ENCODE measurements around the gene CHD6.

CHD6 gene

GRCh38 chr20:41524980-41525613 is 93.1 kb downstream of the CHD6 start:
- no peak overlapping the region for H3K4me3 ChIP-seq (ENCODE audit: low read depth, low read length)
- no peak overlapping the region for H3K9ac ChIP-seq (ENCODE audit: low read length)
- no peak overlapping the region for H3K27ac ChIP-seq (ENCODE audit: low read depth, low read length)

GRCh38 chr20:41523857-41524256 is 94.3 kb downstream of the CHD6 start:
- Histone ChIP-seq H3K9ac (ENCODE audit: low read length) (no peak overlapping the region), H3K4me1 (ENCODE audit: control insufficient read depth, insufficient read depth, low read length) (no peaks in the 10 kb centered on the region; the same call in 1 of the 2 replicates), H3K27ac (ENCODE audit: low read depth, low read length) (no peak overlapping the region), H3K4me3 (ENCODE audit: low read depth, low read length) (no peak overlapping the region), H3K36me3 (ENCODE audit: control insufficient read depth, insufficient read depth, low read length) (peaks cover 4% of the 10 kb centered on the region; the same call in 1 of the 2 replicates), H3K9me3 (ENCODE audit: control insufficient read depth, insufficient read depth, low read depth, low read length) (no peaks in the 10 kb centered on the region), H3K27me3 (ENCODE audit: control insufficient read depth, insufficient read depth, low read length) (no peaks in the 10 kb centered on the region)

More at GRCh38 chr20:41524980-41525613, 93.1 kb downstream of the CHD6 start:
- Histone ChIP-seq H3K4me1 (ENCODE audit: control insufficient read depth, insufficient read depth, low read length) (no peaks in the 10 kb centered on the region; the same call in 1 of the 2 replicates), H3K9me3 (ENCODE audit: control insufficient read depth, insufficient read depth, low read depth, low read length) (no peaks in the 10 kb centered on the region), H3K27me3 (ENCODE audit: control insufficient read depth, insufficient read depth, low read length) (no peaks in the 10 kb centered on the region), H3K36me3 (ENCODE audit: control insufficient read depth, insufficient read depth, low read length) (0 out of 2 replicates have a peak, but pooled peaks cover 4% of the 10 kb centered on the region)

GRCh38 chr20:41513829-41514228 is 104.3 kb downstream of the CHD6 start:
- H3K27me3 ChIP-seq (ENCODE audit: control insufficient read depth, insufficient read depth, low read length) = no peaks in the 10 kb centered on the region
- H3K9ac ChIP-seq (ENCODE audit: low read length) = no peak overlapping the region
- peaks cover 23% of the 10 kb centered on the region for H3K4me1 ChIP-seq (ENCODE audit: control insufficient read depth, insufficient read depth, low read length)
- H3K27ac ChIP-seq (ENCODE audit: low read depth, low read length) = no peak overlapping the region
- peaks cover 39% of the 10 kb centered on the region for H3K36me3 ChIP-seq (ENCODE audit: control insufficient read depth, insufficient read depth, low read length)
- H3K4me3 ChIP-seq (ENCODE audit: low read depth, low read length) = no peak overlapping the region
- no peaks in the 10 kb centered on the region for H3K9me3 ChIP-seq (ENCODE audit: control insufficient read depth, insufficient read depth, low read depth, low read length)

- no peaks in the 10 kb centered on the region for H3K27me3 ChIP-seq (ENCODE audit: control insufficient read depth, insufficient read depth, low read length)
- no peak overlapping the region for H3K4me3 ChIP-seq (ENCODE audit: low read depth, low read length)
- no peaks in the 10 kb centered on the region for H3K9me3 ChIP-seq (ENCODE audit: control insufficient read depth, insufficient read depth, low read depth, low read length)
- no peak overlapping the region for H3K27ac ChIP-seq (ENCODE audit: low read depth, low read length)
- peaks cover 23% of the 10 kb centered on the region for H3K4me1 ChIP-seq (ENCODE audit: control insufficient read depth, insufficient read depth, low read length)
- H3K9ac ChIP-seq (ENCODE audit: low read length) = no peak overlapping the region
- peaks cover 47% of the 10 kb centered on the region for H3K36me3 ChIP-seq (ENCODE audit: control insufficient read depth, insufficient read depth, low read length)
These were observed 105.6 kb downstream of the CHD6 start for GRCh38 chr20:41512624-41513023.

GRCh38 chr20:41510847-41511450 is 107.2 kb downstream of the CHD6 start:
- Histone ChIP-seq H3K27ac (ENCODE audit: low read depth, low read length) (no peak overlapping the region), H3K36me3 (ENCODE audit: control insufficient read depth, insufficient read depth, low read length) (peaks cover 49% of the 10 kb centered on the region), H3K9me3 (ENCODE audit: control insufficient read depth, insufficient read depth, low read depth, low read length) (no peaks in the 10 kb centered on the region), H3K9ac (ENCODE audit: low read length) (no peak overlapping the region), H3K27me3 (ENCODE audit: control insufficient read depth, insufficient read depth, low read length) (no peaks in the 10 kb centered on the region), H3K4me3 (ENCODE audit: low read depth, low read length) (no peak overlapping the region), H3K4me1 (ENCODE audit: control insufficient read depth, insufficient read depth, low read length) (peaks cover 20% of the 10 kb centered on the region)

- no peaks in the 10 kb centered on the region for H3K27me3 ChIP-seq (ENCODE audit: control insufficient read depth, insufficient read depth, low read length)
- H3K36me3 ChIP-seq (ENCODE audit: control insufficient read depth, insufficient read depth, low read length) = peaks cover 49% of the 10 kb centered on the region
- H3K4me3 ChIP-seq (ENCODE audit: low read depth, low read length) = no peak overlapping the region
- no peaks in the 10 kb centered on the region for H3K9me3 ChIP-seq (ENCODE audit: control insufficient read depth, insufficient read depth, low read depth, low read length)
- no peak overlapping the region for H3K9ac ChIP-seq (ENCODE audit: low read length)
- H3K27ac ChIP-seq (ENCODE audit: low read depth, low read length) = no peak overlapping the region
- peaks cover 20% of the 10 kb centered on the region for H3K4me1 ChIP-seq (ENCODE audit: control insufficient read depth, insufficient read depth, low read length)
These were observed 108.0 kb downstream of the CHD6 start for GRCh38 chr20:41510224-41510623.

GRCh38 chr20:41509316-41510200 is 108.6 kb downstream of the CHD6 start:
- H3K4me3 ChIP-seq (ENCODE audit: low read depth, low read length) = no peak overlapping the region
- H3K36me3 ChIP-seq (ENCODE audit: control insufficient read depth, insufficient read depth, low read length) = peaks cover 46% of the 10 kb centered on the region
- no peak overlapping the region for H3K27ac ChIP-seq (ENCODE audit: low read depth, low read length)
- H3K9me3 ChIP-seq (ENCODE audit: control insufficient read depth, insufficient read depth, low read depth, low read length) = 0 out of 2 replicates have a peak, but pooled peaks cover 2% of the 10 kb centered on the region
- H3K9ac ChIP-seq (ENCODE audit: low read length) = no peak overlapping the region
- H3K4me1 ChIP-seq (ENCODE audit: control insufficient read depth, insufficient read depth, low read length) = peaks cover 20% of the 10 kb centered on the region
- no peaks in the 10 kb centered on the region for H3K27me3 ChIP-seq (ENCODE audit: control insufficient read depth, insufficient read depth, low read length)

GRCh38 chr20:41508335-41508734 is 109.8 kb downstream of the CHD6 start:
- Histone ChIP-seq H3K4me3 (ENCODE audit: low read depth, low read length) (no peak overlapping the region), H3K27me3 (ENCODE audit: control insufficient read depth, insufficient read depth, low read length) (no peaks in the 10 kb centered on the region), H3K9me3 (ENCODE audit: control insufficient read depth, insufficient read depth, low read depth, low read length) (0 out of 2 replicates have a peak, but pooled peaks cover 2% of the 10 kb centered on the region), H3K36me3 (ENCODE audit: control insufficient read depth, insufficient read depth, low read length) (peaks cover 36% of the 10 kb centered on the region), H3K9ac (ENCODE audit: low read length) (no peak overlapping the region), H3K27ac (ENCODE audit: low read depth, low read length) (no peak overlapping the region), H3K4me1 (ENCODE audit: control insufficient read depth, insufficient read depth, low read length) (peaks cover 19% of the 10 kb centered on the region)

GRCh38 chr20:41507851-41508250 is 110.3 kb downstream of the CHD6 start:
- Histone ChIP-seq H3K4me1 (ENCODE audit: control insufficient read depth, insufficient read depth, low read length) (peaks cover 14% of the 10 kb centered on the region), H3K27ac (ENCODE audit: low read depth, low read length) (no peak overlapping the region), H3K36me3 (ENCODE audit: control insufficient read depth, insufficient read depth, low read length) (peaks cover 32% of the 10 kb centered on the region), H3K9me3 (ENCODE audit: control insufficient read depth, insufficient read depth, low read depth, low read length) (0 out of 2 replicates have a peak, but pooled peaks cover 2% of the 10 kb centered on the region), H3K27me3 (ENCODE audit: control insufficient read depth, insufficient read depth, low read length) (no peaks in the 10 kb centered on the region), H3K4me3 (ENCODE audit: low read depth, low read length) (no peak overlapping the region), H3K9ac (ENCODE audit: low read length) (no peak overlapping the region)

GRCh38 chr20:41507436-41507835 is 110.7 kb downstream of the CHD6 start:
- Histone ChIP-seq H3K4me3 (ENCODE audit: low read depth, low read length) (no peak overlapping the region), H3K9me3 (ENCODE audit: control insufficient read depth, insufficient read depth, low read depth, low read length) (0 out of 2 replicates have a peak, but pooled peaks cover 2% of the 10 kb centered on the region), H3K27ac (ENCODE audit: low read depth, low read length) (no peak overlapping the region), H3K36me3 (ENCODE audit: control insufficient read depth, insufficient read depth, low read length) (peaks cover 28% of the 10 kb centered on the region), H3K4me1 (ENCODE audit: control insufficient read depth, insufficient read depth, low read length) (peaks cover 10% of the 10 kb centered on the region; the same call in 1 of the 2 replicates), H3K27me3 (ENCODE audit: control insufficient read depth, insufficient read depth, low read length) (no peaks in the 10 kb centered on the region), H3K9ac (ENCODE audit: low read length) (no peak overlapping the region)
